HEK293 (cell line): ENCODE results near the gene TP53BP1.

Experiments
- ZBTB8A ChIP-seq: fragments of 450-650 bp; formaldehyde crosslinking; IDR thresholded peaks from 2 replicates; pipeline ENCODE4 v1.5.1; 2016; ENCODE audit warnings: missing biosample characterization, missing genetic modification characterization
- ZNF121 ChIP-seq: fragments of 450-650 bp; formaldehyde crosslinking; IDR thresholded peaks from 2 replicates; pipeline ENCODE4 v1.5.1; 2016; ENCODE audit warnings: missing biosample characterization, missing genetic modification characterization
- ZNF560 ChIP-seq: fragments of 450-650 bp; formaldehyde crosslinking; IDR thresholded peaks from 2 replicates; pipeline ENCODE4 v1.5.1; 2017; ENCODE audit warnings: missing biosample characterization, missing genetic modification characterization, borderline replicate concordance
- ZNF768 ChIP-seq: fragments of 450-650 bp; formaldehyde crosslinking; IDR thresholded peaks from 2 replicates; pipeline ENCODE4 v1.5.1; 2018; ENCODE audit warnings: missing biosample characterization, mild to moderate bottlenecking, missing genetic modification characterization
- TF ChIP-seq, protein P1 (sequence below): fragments of 450-650 bp; formaldehyde crosslinking; IDR thresholded peaks from 2 replicates; pipeline ENCODE4 v1.5.1; 2016; ENCODE audit warnings: missing biosample characterization, missing genetic modification characterization
- TF ChIP-seq, protein P2 (sequence below): fragments of 450-650 bp; formaldehyde crosslinking; IDR thresholded peaks from 2 replicates; pipeline ENCODE4 v1.5.1; 2017; ENCODE audit warnings: missing biosample characterization, missing genetic modification characterization

DNA sequence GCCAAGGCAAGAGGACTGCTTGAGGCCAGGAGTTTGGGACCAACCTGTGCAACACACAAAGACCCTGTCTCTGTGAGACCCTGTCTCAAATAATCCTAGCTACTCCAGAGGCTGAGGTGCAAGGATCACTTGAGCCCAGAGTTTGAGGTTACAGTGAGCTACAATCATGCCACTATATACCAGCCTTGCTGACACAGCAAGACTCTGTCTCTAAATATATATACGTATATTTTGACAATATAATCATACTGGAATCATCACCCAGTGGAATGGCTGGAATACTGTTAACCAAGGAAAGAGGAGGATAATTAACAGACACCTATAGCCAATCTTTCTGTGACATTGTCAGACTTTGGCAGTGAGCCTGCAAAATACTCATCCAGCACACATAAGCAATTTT, 15.5 kb upstream of the TP53BP1 start:
- no peak for TF ChIP-seq ZBTB8A (tag by site-specific recombination)
- TF ChIP-seq ZNF121 (tag by site-specific recombination), result no peak
- TF ChIP-seq, protein P1, sequence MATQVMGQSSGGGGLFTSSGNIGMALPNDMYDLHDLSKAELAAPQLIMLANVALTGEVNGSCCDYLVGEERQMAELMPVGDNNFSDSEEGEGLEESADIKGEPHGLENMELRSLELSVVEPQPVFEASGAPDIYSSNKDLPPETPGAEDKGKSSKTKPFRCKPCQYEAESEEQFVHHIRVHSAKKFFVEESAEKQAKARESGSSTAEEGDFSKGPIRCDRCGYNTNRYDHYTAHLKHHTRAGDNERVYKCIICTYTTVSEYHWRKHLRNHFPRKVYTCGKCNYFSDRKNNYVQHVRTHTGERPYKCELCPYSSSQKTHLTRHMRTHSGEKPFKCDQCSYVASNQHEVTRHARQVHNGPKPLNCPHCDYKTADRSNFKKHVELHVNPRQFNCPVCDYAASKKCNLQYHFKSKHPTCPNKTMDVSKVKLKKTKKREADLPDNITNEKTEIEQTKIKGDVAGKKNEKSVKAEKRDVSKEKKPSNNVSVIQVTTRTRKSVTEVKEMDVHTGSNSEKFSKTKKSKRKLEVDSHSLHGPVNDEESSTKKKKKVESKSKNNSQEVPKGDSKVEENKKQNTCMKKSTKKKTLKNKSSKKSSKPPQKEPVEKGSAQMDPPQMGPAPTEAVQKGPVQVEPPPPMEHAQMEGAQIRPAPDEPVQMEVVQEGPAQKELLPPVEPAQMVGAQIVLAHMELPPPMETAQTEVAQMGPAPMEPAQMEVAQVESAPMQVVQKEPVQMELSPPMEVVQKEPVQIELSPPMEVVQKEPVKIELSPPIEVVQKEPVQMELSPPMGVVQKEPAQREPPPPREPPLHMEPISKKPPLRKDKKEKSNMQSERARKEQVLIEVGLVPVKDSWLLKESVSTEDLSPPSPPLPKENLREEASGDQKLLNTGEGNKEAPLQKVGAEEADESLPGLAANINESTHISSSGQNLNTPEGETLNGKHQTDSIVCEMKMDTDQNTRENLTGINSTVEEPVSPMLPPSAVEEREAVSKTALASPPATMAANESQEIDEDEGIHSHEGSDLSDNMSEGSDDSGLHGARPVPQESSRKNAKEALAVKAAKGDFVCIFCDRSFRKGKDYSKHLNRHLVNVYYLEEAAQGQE (tag by site-specific recombination), result no peak
- TF ChIP-seq ZNF560 (tag by site-specific recombination), result no peak
- TF ChIP-seq, protein P2, sequence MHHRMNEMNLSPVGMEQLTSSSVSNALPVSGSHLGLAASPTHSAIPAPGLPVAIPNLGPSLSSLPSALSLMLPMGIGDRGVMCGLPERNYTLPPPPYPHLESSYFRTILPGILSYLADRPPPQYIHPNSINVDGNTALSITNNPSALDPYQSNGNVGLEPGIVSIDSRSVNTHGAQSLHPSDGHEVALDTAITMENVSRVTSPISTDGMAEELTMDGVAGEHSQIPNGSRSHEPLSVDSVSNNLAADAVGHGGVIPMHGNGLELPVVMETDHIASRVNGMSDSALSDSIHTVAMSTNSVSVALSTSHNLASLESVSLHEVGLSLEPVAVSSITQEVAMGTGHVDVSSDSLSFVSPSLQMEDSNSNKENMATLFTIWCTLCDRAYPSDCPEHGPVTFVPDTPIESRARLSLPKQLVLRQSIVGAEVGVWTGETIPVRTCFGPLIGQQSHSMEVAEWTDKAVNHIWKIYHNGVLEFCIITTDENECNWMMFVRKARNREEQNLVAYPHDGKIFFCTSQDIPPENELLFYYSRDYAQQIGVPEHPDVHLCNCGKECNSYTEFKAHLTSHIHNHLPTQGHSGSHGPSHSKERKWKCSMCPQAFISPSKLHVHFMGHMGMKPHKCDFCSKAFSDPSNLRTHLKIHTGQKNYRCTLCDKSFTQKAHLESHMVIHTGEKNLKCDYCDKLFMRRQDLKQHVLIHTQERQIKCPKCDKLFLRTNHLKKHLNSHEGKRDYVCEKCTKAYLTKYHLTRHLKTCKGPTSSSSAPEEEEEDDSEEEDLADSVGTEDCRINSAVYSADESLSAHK (tag by site-specific recombination), result no peak
- no peak for TF ChIP-seq ZNF768 (tag by site-specific recombination)
